ENCODE results near the gene LRFN5. TPM values are rescaled to one million over a fixed set of nuclear protein-coding genes. Genes with fewer than 3 reads are reported as not detected.

Gene LRFN5
- total and polyA plus RNA-seq, 2 experiments from 2014 or later: 1.9 to 6.8 TPM

DNA sequence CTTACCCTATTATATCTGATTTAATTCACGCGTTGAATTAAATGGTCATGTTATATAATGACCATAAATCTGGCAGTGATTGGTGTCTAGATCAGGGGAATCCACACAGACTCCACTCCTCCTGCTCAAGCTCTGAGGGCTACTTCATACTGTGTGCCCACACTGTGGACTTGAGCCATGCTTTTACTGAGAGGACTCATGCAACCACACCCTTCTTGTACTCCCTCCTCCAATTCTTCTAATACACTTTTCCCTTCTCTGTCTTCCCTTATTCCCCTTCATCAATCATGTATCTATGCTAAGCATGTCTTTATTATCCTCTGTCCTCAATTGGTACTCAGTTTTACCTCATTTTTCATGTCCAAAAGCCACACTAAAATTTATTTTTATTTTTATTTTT is 37.7 kb upstream of the LRFN5 start (continued):
- TF ChIP-seq, protein P1, sequence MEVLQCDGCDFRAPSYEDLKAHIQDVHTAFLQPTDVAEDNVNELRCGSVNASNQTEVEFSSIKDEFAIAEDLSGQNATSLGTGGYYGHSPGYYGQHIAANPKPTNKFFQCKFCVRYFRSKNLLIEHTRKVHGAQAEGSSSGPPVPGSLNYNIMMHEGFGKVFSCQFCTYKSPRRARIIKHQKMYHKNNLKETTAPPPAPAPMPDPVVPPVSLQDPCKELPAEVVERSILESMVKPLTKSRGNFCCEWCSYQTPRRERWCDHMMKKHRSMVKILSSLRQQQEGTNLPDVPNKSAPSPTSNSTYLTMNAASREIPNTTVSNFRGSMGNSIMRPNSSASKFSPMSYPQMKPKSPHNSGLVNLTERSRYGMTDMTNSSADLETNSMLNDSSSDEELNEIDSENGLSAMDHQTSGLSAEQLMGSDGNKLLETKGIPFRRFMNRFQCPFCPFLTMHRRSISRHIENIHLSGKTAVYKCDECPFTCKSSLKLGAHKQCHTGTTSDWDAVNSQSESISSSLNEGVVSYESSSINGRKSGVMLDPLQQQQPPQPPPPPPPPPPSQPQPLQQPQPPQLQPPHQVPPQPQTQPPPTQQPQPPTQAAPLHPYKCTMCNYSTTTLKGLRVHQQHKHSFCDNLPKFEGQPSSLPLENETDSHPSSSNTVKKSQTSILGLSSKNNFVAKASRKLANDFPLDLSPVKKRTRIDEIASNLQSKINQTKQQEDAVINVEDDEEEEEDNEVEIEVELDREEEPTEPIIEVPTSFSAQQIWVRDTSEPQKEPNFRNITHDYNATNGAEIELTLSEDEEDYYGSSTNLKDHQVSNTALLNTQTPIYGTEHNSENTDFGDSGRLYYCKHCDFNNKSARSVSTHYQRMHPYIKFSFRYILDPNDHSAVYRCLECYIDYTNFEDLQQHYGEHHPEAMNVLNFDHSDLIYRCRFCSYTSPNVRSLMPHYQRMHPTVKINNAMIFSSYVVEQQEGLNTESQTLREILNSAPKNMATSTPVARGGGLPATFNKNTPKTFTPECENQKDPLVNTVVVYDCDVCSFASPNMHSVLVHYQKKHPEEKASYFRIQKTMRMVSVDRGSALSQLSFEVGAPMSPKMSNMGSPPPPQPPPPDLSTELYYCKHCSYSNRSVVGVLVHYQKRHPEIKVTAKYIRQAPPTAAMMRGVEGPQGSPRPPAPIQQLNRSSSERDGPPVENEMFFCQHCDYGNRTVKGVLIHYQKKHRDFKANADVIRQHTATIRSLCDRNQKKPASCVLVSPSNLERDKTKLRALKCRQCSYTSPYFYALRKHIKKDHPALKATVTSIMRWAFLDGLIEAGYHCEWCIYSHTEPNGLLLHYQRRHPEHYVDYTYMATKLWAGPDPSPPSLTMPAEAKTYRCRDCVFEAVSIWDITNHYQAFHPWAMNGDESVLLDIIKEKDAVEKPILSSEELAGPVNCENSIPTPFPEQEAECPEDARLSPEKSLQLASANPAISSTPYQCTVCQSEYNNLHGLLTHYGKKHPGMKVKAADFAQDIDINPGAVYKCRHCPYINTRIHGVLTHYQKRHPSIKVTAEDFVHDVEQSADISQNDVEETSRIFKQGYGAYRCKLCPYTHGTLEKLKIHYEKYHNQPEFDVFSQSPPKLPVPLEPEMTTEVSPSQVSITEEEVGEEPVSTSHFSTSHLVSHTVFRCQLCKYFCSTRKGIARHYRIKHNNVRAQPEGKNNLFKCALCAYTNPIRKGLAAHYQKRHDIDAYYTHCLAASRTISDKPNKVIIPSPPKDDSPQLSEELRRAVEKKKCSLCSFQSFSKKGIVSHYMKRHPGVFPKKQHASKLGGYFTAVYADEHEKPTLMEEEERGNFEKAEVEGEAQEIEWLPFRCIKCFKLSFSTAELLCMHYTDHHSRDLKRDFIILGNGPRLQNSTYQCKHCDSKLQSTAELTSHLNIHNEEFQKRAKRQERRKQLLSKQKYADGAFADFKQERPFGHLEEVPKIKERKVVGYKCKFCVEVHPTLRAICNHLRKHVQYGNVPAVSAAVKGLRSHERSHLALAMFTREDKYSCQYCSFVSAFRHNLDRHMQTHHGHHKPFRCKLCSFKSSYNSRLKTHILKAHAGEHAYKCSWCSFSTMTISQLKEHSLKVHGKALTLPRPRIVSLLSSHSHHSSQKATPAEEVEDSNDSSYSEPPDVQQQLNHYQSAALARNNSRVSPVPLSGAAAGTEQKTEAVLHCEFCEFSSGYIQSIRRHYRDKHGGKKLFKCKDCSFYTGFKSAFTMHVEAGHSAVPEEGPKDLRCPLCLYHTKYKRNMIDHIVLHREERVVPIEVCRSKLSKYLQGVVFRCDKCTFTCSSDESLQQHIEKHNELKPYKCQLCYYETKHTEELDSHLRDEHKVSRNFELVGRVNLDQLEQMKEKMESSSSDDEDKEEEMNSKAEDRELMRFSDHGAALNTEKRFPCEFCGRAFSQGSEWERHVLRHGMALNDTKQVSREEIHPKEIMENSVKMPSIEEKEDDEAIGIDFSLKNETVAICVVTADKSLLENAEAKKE (CRISPR knock-in tag; IDR thresholded peaks at IDR 0.05): no peak

DNA sequence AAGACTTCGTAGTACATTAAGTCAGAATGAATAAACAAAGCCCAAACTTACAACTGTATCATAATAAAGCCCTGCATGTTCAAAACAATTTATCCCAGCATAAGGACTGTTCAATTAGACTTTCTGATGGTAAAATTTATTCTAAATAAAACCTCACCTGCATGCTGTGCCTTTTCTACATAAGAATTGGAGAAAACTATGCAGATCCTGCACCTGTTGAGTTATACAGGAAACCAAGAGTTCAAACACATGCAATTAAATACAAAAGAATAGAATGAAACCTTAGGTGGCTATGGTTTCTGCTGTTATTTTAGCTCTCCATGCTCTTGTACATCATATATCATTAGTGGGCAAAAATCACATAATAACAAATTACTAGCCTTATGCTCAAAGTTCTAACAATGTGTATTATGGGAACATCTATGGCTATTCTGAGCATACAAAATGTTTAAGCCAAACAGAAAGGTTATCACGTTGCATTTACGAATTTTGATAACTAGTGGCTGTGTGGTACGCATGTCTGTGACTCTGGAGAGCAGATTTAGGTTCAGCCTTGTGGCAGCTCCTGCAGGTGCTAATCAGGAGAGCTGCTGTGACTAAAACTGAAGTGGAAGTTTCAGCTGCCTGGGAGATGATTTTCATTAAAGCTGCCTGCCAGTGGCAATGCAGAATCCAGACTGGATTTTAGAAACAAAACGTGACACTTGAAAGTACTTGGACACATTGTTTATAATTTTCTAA is 36.1 kb upstream of the LRFN5 start:
- Mint-ChIP-seq H3K27ac (peak overlapping the region; percentile 9; the same call in 1 of the 2 replicates), H3K36me3 (ENCODE audit: low read depth) (peaks cover 21% of the 10 kb centered on the region), H3K27me3 (ENCODE audit: insufficient read depth, low read depth, poor library complexity) (no peaks in the 10 kb centered on the region), H3K9me3 (peaks cover 16% of the 10 kb centered on the region), H3K4me3 (peak overlapping the region; percentile 20; the same call in 2 of the 3 replicates), H3K4me1 (peaks cover 9% of the 10 kb centered on the region)
- DNase-seq (ENCODE audit: low spot score) (peak; percentile 44), ATAC-seq (peak; percentile 48)
- peak overlapping the region; percentile 1; the same call in 1 of the 2 replicates for H3K4me2 ChIP-seq
- no peak overlapping the region for H3K4me3 ChIP-seq
- H3K4me1 ChIP-seq (ENCODE audit: insufficient read depth): peaks cover 10% of the 10 kb centered on the region
- no peaks in the 10 kb centered on the region for H3K27me3 ChIP-seq (ENCODE audit: insufficient read depth)
- no peaks in the 10 kb centered on the region for H4K20me1 ChIP-seq (replicated peaks; ENCODE audit: insufficient read depth)
- H2AFZ ChIP-seq: no peak overlapping the region
- no peaks in the 10 kb centered on the region for H3K9me2 ChIP-seq (ENCODE audit: insufficient read depth)
- no peak overlapping the region for H3K27ac ChIP-seq (ENCODE audit: low read depth)
- no peaks in the 10 kb centered on the region for H3K36me3 ChIP-seq (ENCODE audit: insufficient read depth)
- H3F3A ChIP-seq (replicated peaks; ENCODE audit: low read depth): no peaks in the 10 kb centered on the region
- H3K79me2 ChIP-seq (replicated peaks; ENCODE audit: insufficient read depth): no peaks in the 10 kb centered on the region
- no peak for TF ChIP-seq POLR2AphosphoS5 (IDR thresholded peaks at IDR 0.05; ENCODE audit: low read depth)
- TF ChIP-seq, protein P1 (CRISPR knock-in tag; IDR thresholded peaks at IDR 0.05): no peak
- no peak for TF ChIP-seq EZH2phosphoT487 (IDR thresholded peaks at IDR 0.05; ENCODE audit: unreplicated experiment)
- TF ChIP-seq ZNF331 (CRISPR knock-in tag; IDR thresholded peaks at IDR 0.05; ENCODE audit: low read depth): no peak
- TF ChIP-seq, protein P2, sequence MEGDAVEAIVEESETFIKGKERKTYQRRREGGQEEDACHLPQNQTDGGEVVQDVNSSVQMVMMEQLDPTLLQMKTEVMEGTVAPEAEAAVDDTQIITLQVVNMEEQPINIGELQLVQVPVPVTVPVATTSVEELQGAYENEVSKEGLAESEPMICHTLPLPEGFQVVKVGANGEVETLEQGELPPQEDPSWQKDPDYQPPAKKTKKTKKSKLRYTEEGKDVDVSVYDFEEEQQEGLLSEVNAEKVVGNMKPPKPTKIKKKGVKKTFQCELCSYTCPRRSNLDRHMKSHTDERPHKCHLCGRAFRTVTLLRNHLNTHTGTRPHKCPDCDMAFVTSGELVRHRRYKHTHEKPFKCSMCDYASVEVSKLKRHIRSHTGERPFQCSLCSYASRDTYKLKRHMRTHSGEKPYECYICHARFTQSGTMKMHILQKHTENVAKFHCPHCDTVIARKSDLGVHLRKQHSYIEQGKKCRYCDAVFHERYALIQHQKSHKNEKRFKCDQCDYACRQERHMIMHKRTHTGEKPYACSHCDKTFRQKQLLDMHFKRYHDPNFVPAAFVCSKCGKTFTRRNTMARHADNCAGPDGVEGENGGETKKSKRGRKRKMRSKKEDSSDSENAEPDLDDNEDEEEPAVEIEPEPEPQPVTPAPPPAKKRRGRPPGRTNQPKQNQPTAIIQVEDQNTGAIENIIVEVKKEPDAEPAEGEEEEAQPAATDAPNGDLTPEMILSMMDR (conservative IDR thresholded peaks at IDR 0.05; ENCODE audit: low read depth in 2 of 2): no peak
- TF ChIP-seq EZH2 (IDR thresholded peaks at IDR 0.05; ENCODE audit: low read depth, unreplicated experiment): no peak

Data from GM23338 (cell line).